SK-N-SH (cell line): ENCODE results near the gene CADM2. TPM values are rescaled to one million over a fixed set of nuclear protein-coding genes. Genes with fewer than 3 reads are reported as not detected.

Source experiments
- CTCF ChIA-PET: fragments of 300-600, 350-600 bp; formaldehyde crosslinking; extraction: SDS; loops from one replicate; lab custom pipeline; 2021; lab: Yijun Ruan, JAX
- POLR2A ChIA-PET: fragments of 350-600 bp; sonication (Branson Sonifier 250); formaldehyde crosslinking; extraction: SDS; loops from one replicate; lab custom pipeline; 2020; ENCODE audit warnings: antibody characterized with exemption, inconsistent platforms; lab: Yijun Ruan, JAX
- DNase-seq: peaks from one replicate; pipeline ENCODE4 v3.0.0; 2012
- H2AFZ ChIP-seq: fragments of 200-600 bp; sonication (generic); 2 replicates; pipeline ENCODE4 v1.8.1; 2016; ENCODE audit warnings: antibody characterized with exemption, mild to moderate bottlenecking, low read depth
- H3F3A ChIP-seq: fragments of 200-600 bp; sonication (generic); replicated peaks from 2 replicates; pipeline ENCODE3; 2016; ENCODE audit warnings: antibody characterized with exemption, mild to moderate bottlenecking; ENCODE audit not compliant: insufficient read depth
- H3K27ac ChIP-seq, 2 experiments: fragments of 200-500 bp in 1 of 2; fragments of 200-600 bp in 1 of 2; sonication (Bioruptor generic) in 1 of 2; sonication (generic), shearing (Covaris generic) in 1 of 2; 2 replicates each; pipeline versions ENCODE4 v1.5.1 to v1.6.1; 2014 to 2016; ENCODE audit warnings: low read depth in 2 of 2, inconsistent platforms in 1 of 2, low read length in 1 of 2, mild to moderate bottlenecking in 1 of 2, mixed read lengths in 1 of 2
- H3K27me3 ChIP-seq: fragments of 200-600 bp; sonication (generic), shearing (Covaris generic); 2 replicates; pipeline ENCODE4 v1.6.1; 2016; ENCODE audit warnings: mixed run types; ENCODE audit not compliant: insufficient read depth
- H3K36me3 ChIP-seq, 2 experiments: fragments of 200-500 bp in 1 of 2; fragments of 200-600 bp in 1 of 2; sonication (Bioruptor generic) in 1 of 2; sonication (generic) in 1 of 2; replicated peaks in 1 of 2; 2 replicates each; pipeline versions ENCODE3 to v1.5.1; 2014 to 2016; ENCODE audit warnings: low read length in 1 of 2, mild to moderate bottlenecking in 1 of 2; ENCODE audit not compliant: insufficient read depth in 2 of 2, control insufficient read depth in 1 of 2
- H3K4me1 ChIP-seq, 2 experiments: fragments of 200-500 bp in 1 of 2; fragments of 200-600 bp in 1 of 2; sonication (Bioruptor generic) in 1 of 2; sonication (generic), shearing (Covaris generic) in 1 of 2; 2 replicates each; pipeline versions ENCODE4 v1.5.1 to v1.6.1; 2014 to 2016; ENCODE audit warnings: low read depth in 1 of 2, low read length in 1 of 2, mixed run types in 1 of 2; ENCODE audit not compliant: insufficient read depth in 2 of 2, control insufficient read depth in 1 of 2
- H3K4me2 ChIP-seq: fragments of 200-600 bp; sonication (generic), shearing (Covaris generic); 2 replicates; pipeline ENCODE4 v1.6.1; 2017; ENCODE audit warnings: mixed run types
- H3K4me3 ChIP-seq, 2 experiments: fragments of 200-500 bp in 1 of 2; fragments of 200-600 bp in 1 of 2; sonication (Bioruptor generic) in 1 of 2; sonication (generic), shearing (Covaris generic) in 1 of 2; 2 replicates each; pipeline versions ENCODE4 v1.5.1 to v1.8.1; 2014 to 2016; ENCODE audit warnings: low read depth in 2 of 2, inconsistent platforms in 1 of 2, low read length in 1 of 2, mild to moderate bottlenecking in 1 of 2, mixed read lengths in 1 of 2, moderate library complexity in 1 of 2
- H3K79me2 ChIP-seq: fragments of 200-600 bp; sonication (generic); 2 replicates; pipeline ENCODE4 v1.8.1; 2017; ENCODE audit warnings: mild to moderate bottlenecking; ENCODE audit not compliant: insufficient read depth
- H3K9ac ChIP-seq: fragments of 200-600 bp; sonication (generic); 2 replicates; pipeline ENCODE4 v1.6.1; 2017; ENCODE audit warnings: mixed run types
- H3K9me2 ChIP-seq: fragments of 200-600 bp; sonication (generic); 2 replicates; pipeline ENCODE4 v1.6.1; 2017; ENCODE audit warnings: mixed run types
- H3K9me3 ChIP-seq: fragments of 200-600 bp; sonication (generic); 2 replicates; pipeline ENCODE4 v1.6.1; 2017; ENCODE audit warnings: mixed run types, mild to moderate bottlenecking, moderate library complexity
- H4K20me1 ChIP-seq: fragments of 200-600 bp; sonication (generic); 2 replicates; pipeline ENCODE4 v1.6.1; 2017; ENCODE audit warnings: mild to moderate bottlenecking, mixed run types; ENCODE audit not compliant: insufficient read depth
- CTCF ChIP-seq: fragments of 200-600 bp; sonication (generic); IDR thresholded peaks from 2 replicates; pipeline ENCODE4 v1.6.1; 2017; ENCODE audit warnings: antibody characterized with exemption, mild to moderate bottlenecking, moderate library complexity
- FOXJ3 ChIP-seq: sonication (generic); formaldehyde crosslinking; IDR thresholded peaks from 2 replicates; pipeline ENCODE4 v1.5.1; 2020; ENCODE audit warnings: mild to moderate bottlenecking, missing genetic modification reagents
- SIN3A ChIP-seq: IDR thresholded peaks from 2 replicates; pipeline ENCODE4 v1.6.1; 2012; ENCODE audit warnings: low read depth, mild to moderate bottlenecking, low read length, moderate library complexity, borderline replicate concordance
- ZBTB33 ChIP-seq: IDR thresholded peaks from 2 replicates; pipeline ENCODE4 v1.4.0; 2012; ENCODE audit warnings: low read depth, borderline replicate concordance
- WGBS: methylation state at CpG from one replicate; pipeline ENCODE4 v1.1.6; 2017; ENCODE audit warnings: low lambda C conversion rate; 5-methylcytosine and 5-hydroxymethylcytosine counted together
- polyA plus RNA-seq, 3 experiments: library from polyadenylated mRNA; depleted of rRNA; stranded (reverse); fragments of >200 nt; gene quantifications; 2 replicates each; pipeline ENCODE4 v1.2.3, GENCODE V29; 2012
- TF ChIP-seq, protein P1 (sequence below): IDR thresholded peaks from 2 replicates; pipeline ENCODE4 v1.6.1; 2012; ENCODE audit warnings: mild to moderate bottlenecking, low read depth, low read length, moderate library complexity
- TF ChIP-seq, protein P2 (sequence below): IDR thresholded peaks from 2 replicates; pipeline ENCODE4; 2012

Gene CADM2
- polyA plus RNA-seq, 1 of the 3 experiments (the other 2 are of a cell fraction): 0.46 TPM

DNA sequence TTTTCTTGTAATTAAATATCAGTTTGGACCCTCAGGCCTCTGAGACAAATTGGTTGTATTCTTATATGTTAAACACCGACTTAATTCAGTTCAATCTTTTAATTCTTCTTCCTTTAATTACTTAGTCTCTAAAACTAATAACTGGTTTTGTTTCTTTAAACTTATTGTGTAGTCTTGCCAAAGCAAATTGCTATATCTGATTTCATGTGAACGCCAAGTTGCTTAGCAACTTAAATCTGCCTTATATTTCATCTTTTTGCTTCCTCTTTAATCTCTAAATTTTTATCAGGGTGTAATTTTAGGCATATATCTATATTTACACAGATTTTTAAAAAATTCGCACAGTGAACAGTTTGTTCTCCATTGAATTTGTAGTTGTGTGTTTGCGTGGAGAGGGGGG lies 82.2 kb downstream of the CADM2 start:
- Histone ChIP-seq H3K4me1 (no peaks in the 10 kb centered on the region), H3K4me2 (no peak overlapping the region), H3K27ac (no peak overlapping the region), H2AFZ (no peak overlapping the region), H3F3A (no peaks in the 10 kb centered on the region), H4K20me1 (no peaks in the 10 kb centered on the region), H3K4me3 (no peak overlapping the region), H3K36me3 (no peaks in the 10 kb centered on the region), H3K9me2 (0 out of 2 replicates have a peak, but pooled peaks cover 2% of the 10 kb centered on the region), H3K9me3 (no peaks in the 10 kb centered on the region), H3K79me2 (no peaks in the 10 kb centered on the region), H3K27me3 (no peaks in the 10 kb centered on the region; the same call in 1 of the 2 replicates), H3K9ac (no peak overlapping the region)
- WGBS: 24% methylated on average over 4 of the region's 4 CpGs
- ChIA-PET CTCF (no interaction called here), POLR2A (no interaction called here)
- no peak for DNase-seq
- TF ChIP-seq, protein P1, sequence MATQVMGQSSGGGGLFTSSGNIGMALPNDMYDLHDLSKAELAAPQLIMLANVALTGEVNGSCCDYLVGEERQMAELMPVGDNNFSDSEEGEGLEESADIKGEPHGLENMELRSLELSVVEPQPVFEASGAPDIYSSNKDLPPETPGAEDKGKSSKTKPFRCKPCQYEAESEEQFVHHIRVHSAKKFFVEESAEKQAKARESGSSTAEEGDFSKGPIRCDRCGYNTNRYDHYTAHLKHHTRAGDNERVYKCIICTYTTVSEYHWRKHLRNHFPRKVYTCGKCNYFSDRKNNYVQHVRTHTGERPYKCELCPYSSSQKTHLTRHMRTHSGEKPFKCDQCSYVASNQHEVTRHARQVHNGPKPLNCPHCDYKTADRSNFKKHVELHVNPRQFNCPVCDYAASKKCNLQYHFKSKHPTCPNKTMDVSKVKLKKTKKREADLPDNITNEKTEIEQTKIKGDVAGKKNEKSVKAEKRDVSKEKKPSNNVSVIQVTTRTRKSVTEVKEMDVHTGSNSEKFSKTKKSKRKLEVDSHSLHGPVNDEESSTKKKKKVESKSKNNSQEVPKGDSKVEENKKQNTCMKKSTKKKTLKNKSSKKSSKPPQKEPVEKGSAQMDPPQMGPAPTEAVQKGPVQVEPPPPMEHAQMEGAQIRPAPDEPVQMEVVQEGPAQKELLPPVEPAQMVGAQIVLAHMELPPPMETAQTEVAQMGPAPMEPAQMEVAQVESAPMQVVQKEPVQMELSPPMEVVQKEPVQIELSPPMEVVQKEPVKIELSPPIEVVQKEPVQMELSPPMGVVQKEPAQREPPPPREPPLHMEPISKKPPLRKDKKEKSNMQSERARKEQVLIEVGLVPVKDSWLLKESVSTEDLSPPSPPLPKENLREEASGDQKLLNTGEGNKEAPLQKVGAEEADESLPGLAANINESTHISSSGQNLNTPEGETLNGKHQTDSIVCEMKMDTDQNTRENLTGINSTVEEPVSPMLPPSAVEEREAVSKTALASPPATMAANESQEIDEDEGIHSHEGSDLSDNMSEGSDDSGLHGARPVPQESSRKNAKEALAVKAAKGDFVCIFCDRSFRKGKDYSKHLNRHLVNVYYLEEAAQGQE: no peak
- no peak for TF ChIP-seq ZBTB33

DNA sequence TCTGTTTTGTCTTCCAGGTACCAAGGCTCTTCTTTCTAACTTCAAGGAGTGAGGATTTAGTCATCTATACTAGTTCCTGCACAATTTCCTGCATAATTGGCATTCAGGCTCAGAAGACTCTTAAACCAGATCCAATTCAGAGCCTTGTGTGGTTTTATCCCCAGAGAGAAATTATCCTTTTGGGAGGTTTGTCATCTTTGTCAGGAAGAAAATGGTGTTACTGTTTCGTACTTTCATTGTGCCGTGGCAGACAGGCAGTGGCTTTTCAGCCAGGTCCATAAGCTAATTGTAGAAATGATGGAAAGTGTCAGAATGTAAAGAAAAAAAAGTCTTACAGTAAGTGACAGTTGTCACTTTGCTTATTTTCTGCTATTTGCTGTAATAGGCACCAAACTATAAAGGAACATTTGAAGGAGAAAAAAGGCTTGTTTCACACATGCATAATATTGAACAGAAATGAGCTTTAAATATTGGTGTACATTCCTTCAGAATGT lies 82.8 kb downstream of the CADM2 start:
- no peak overlapping the region for H3K4me3 ChIP-seq
- H3F3A ChIP-seq: no peaks in the 10 kb centered on the region
- H2AFZ ChIP-seq: no peak overlapping the region
- H3K4me1 ChIP-seq: no peaks in the 10 kb centered on the region
- DNase-seq: no peak
- ChIA-PET CTCF (no interaction called here), POLR2A (no interaction called here)
- H3K9ac ChIP-seq: no peak overlapping the region
- TF ChIP-seq, protein P2, sequence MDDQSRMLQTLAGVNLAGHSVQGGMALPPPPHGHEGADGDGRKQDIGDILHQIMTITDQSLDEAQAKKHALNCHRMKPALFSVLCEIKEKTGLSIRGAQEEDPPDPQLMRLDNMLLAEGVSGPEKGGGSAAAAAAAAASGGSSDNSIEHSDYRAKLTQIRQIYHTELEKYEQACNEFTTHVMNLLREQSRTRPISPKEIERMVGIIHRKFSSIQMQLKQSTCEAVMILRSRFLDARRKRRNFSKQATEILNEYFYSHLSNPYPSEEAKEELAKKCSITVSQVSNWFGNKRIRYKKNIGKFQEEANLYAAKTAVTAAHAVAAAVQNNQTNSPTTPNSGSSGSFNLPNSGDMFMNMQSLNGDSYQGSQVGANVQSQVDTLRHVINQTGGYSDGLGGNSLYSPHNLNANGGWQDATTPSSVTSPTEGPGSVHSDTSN: no peak
- TF ChIP-seq CTCF (no peak), FOXJ3 (no peak), SIN3A (no peak)
- H3K4me2 ChIP-seq: no peak overlapping the region
- H3K27ac ChIP-seq: no peak overlapping the region
- no peaks in the 10 kb centered on the region; the same call in 1 of the 2 replicates for H3K27me3 ChIP-seq
- no peaks in the 10 kb centered on the region for H4K20me1 ChIP-seq
- 0 out of 2 replicates have a peak, but pooled peaks cover 2% of the 10 kb centered on the region for H3K9me2 ChIP-seq
- H3K9me3 ChIP-seq: no peaks in the 10 kb centered on the region
- no peaks in the 10 kb centered on the region for H3K79me2 ChIP-seq
- no peaks in the 10 kb centered on the region for H3K36me3 ChIP-seq
- 22% methylated on average over 2 of the region's 2 CpGs for WGBS
